ENCODE measurements around the gene PRICKLE2. TPM values are rescaled to one million over a fixed set of nuclear protein-coding genes. Genes with fewer than 3 reads are reported as not detected.

Gene PRICKLE2
- total RNA-seq, 2 experiments from 2014 or later = not detected

- ChIA-PET POLR2A (no interaction called here), CTCF (interaction anchor here (0.9 to 1.6 kb wide), 3 partner anchors 9 to 40 kb away, joined by 3 read pairs; no protein-coding TSS in a partner anchor)
- H3K27me3 Mint-ChIP-seq = peaks cover 21% of the 10 kb centered on the region
- DNase-seq = no peak
- peak; percentile 72 for ATAC-seq
- no peak overlapping the region for H3K27ac Mint-ChIP-seq
- intact Hi-C loops (cut with DNase I, micrococcal nuclease) = loop anchor here in 1 of 2 experiments (1.0 kb wide), 1 partner anchor 31 kb away; no protein-coding TSS in a partner anchor
- H3K9me3 Mint-ChIP-seq (ENCODE audit: low read depth) = no peaks in the 10 kb centered on the region
- no peaks in the 10 kb centered on the region for H3K36me3 Mint-ChIP-seq (ENCODE audit: low read depth)
- H3K4me3 Mint-ChIP-seq = no peak overlapping the region
- peaks cover 4% of the 10 kb centered on the region for H3K4me1 Mint-ChIP-seq
Observed at GRCh38 chr3:64080616-64081234, 144.5 kb downstream of the PRICKLE2 start.

- POLR2A ChIA-PET = no interaction called here
- no peaks in the 10 kb centered on the region for H3K9me3 Mint-ChIP-seq (ENCODE audit: low read depth)
- peaks cover 25% of the 10 kb centered on the region for H3K27me3 Mint-ChIP-seq
- ATAC-seq (no peak), DNase-seq (no peak)
- H3K27ac Mint-ChIP-seq = no peak overlapping the region
- CTCF ChIA-PET = interaction anchor here (1.3 to 1.6 kb wide), 2 partner anchors 10 to 41 kb away, joined by 3 read pairs; no protein-coding TSS in a partner anchor
- no peak overlapping the region for H3K4me3 Mint-ChIP-seq
- no peaks in the 10 kb centered on the region for H3K36me3 Mint-ChIP-seq (ENCODE audit: low read depth)
- peaks cover 4% of the 10 kb centered on the region for H3K4me1 Mint-ChIP-seq
- intact Hi-C loops (cut with DNase I, micrococcal nuclease) = no loop called here
Observed at GRCh38 chr3:64079369-64080150, 145.7 kb downstream of the PRICKLE2 start.

GRCh38 chr3:64078966-64079365 lies 146.3 kb downstream of the PRICKLE2 start:
- Mint-ChIP-seq H3K4me3 (no peak overlapping the region), H3K9me3 (ENCODE audit: low read depth) (no peaks in the 10 kb centered on the region), H3K4me1 (peaks cover 4% of the 10 kb centered on the region), H3K27me3 (peaks cover 28% of the 10 kb centered on the region), H3K36me3 (ENCODE audit: low read depth) (no peaks in the 10 kb centered on the region), H3K27ac (no peak overlapping the region)
- ChIA-PET CTCF (interaction anchor here (1.2 kb wide), 1 partner anchor 10 kb away, joined by 3 read pairs; no protein-coding TSS in a partner anchor), POLR2A (no interaction called here)
- no peak for DNase-seq
- intact Hi-C loops (cut with DNase I, micrococcal nuclease) = no loop called here
- ATAC-seq = no peak

- H3K27ac Mint-ChIP-seq = no peak overlapping the region
- no peaks in the 10 kb centered on the region for H3K36me3 Mint-ChIP-seq (ENCODE audit: low read depth)
- ChIA-PET CTCF (no interaction called here), POLR2A (no interaction called here)
- ATAC-seq (no peak), DNase-seq (no peak)
- peaks cover 43% of the 10 kb centered on the region for H3K27me3 Mint-ChIP-seq
- intact Hi-C loops (cut with DNase I, micrococcal nuclease) = no loop called here
- no peaks in the 10 kb centered on the region for H3K4me1 Mint-ChIP-seq
- H3K4me3 Mint-ChIP-seq = no peak overlapping the region
- no peaks in the 10 kb centered on the region for H3K9me3 Mint-ChIP-seq (ENCODE audit: low read depth)
Observed at GRCh38 chr3:64074895-64075679, 150.2 kb downstream of the PRICKLE2 start.

GRCh38 chr3:64074060-64074459 lies 151.2 kb downstream of the PRICKLE2 start:
- ATAC-seq = no peak
- POLR2A ChIA-PET = no interaction called here
- no peak overlapping the region for H3K27ac Mint-ChIP-seq
- H3K27me3 Mint-ChIP-seq = peaks cover 40% of the 10 kb centered on the region
- no peak overlapping the region for H3K4me3 Mint-ChIP-seq
- H3K4me1 Mint-ChIP-seq = no peaks in the 10 kb centered on the region
- CTCF ChIA-PET = no interaction called here
- intact Hi-C loops (cut with DNase I, micrococcal nuclease) = no loop called here
- no peaks in the 10 kb centered on the region for H3K36me3 Mint-ChIP-seq (ENCODE audit: low read depth)
- DNase-seq = no peak
- H3K9me3 Mint-ChIP-seq (ENCODE audit: low read depth) = no peaks in the 10 kb centered on the region

GRCh38 chr3:64073158-64073761 lies 152.0 kb downstream of the PRICKLE2 start:
- H3K4me1 Mint-ChIP-seq = no peaks in the 10 kb centered on the region
- CTCF ChIA-PET = interaction anchor here (0.6 kb wide), 1 partner anchor 324 kb away, joined by 3 read pairs; no protein-coding TSS in a partner anchor
- ATAC-seq = no peak

GRCh38 chr3:64072126-64072525 lies 153.1 kb downstream of the PRICKLE2 start:
- H3K27ac Mint-ChIP-seq = no peak overlapping the region
- no peaks in the 10 kb centered on the region for H3K9me3 Mint-ChIP-seq (ENCODE audit: low read depth)
- H3K36me3 Mint-ChIP-seq (ENCODE audit: low read depth) = no peaks in the 10 kb centered on the region
- intact Hi-C loops (cut with DNase I, micrococcal nuclease) = no loop called here
- peaks cover 34% of the 10 kb centered on the region for H3K27me3 Mint-ChIP-seq
- no peak overlapping the region for H3K4me3 Mint-ChIP-seq
- H3K4me1 Mint-ChIP-seq = no peaks in the 10 kb centered on the region
- ATAC-seq (no peak), DNase-seq (no peak)
- ChIA-PET POLR2A (no interaction called here), CTCF (no interaction called here)

More at GRCh38 chr3:64073158-64073761, 152.0 kb downstream of the PRICKLE2 start:
- H3K9me3 Mint-ChIP-seq (ENCODE audit: low read depth) = no peaks in the 10 kb centered on the region
- no peak overlapping the region for H3K27ac Mint-ChIP-seq
- peaks cover 38% of the 10 kb centered on the region for H3K27me3 Mint-ChIP-seq
- no peaks in the 10 kb centered on the region for H3K36me3 Mint-ChIP-seq (ENCODE audit: low read depth)
- no peak for DNase-seq
- intact Hi-C loops (cut with DNase I, micrococcal nuclease) = no loop called here
- H3K4me3 Mint-ChIP-seq = no peak overlapping the region
- POLR2A ChIA-PET = no interaction called here

GRCh38 chr3:64070704-64071103 lies 154.6 kb downstream of the PRICKLE2 start:
- H3K4me1 Mint-ChIP-seq = no peaks in the 10 kb centered on the region
- H3K27ac Mint-ChIP-seq = no peak overlapping the region
- POLR2A ChIA-PET = no interaction called here
- H3K27me3 Mint-ChIP-seq = peaks cover 33% of the 10 kb centered on the region
- no peak overlapping the region for H3K4me3 Mint-ChIP-seq
- intact Hi-C loops (cut with DNase I, micrococcal nuclease) = no loop called here
- H3K9me3 Mint-ChIP-seq (ENCODE audit: low read depth) = no peaks in the 10 kb centered on the region
- no peak for DNase-seq
- CTCF ChIA-PET = interaction anchor here (1.5 kb wide), 1 partner anchor 10 kb away, joined by 3 read pairs; no protein-coding TSS in a partner anchor
- H3K36me3 Mint-ChIP-seq (ENCODE audit: low read depth) = no peaks in the 10 kb centered on the region
- no peak for ATAC-seq

GRCh38 chr3:64067506-64068346 lies 157.5 kb downstream of the PRICKLE2 start:
- ChIA-PET CTCF (no interaction called here), POLR2A (no interaction called here)
- intact Hi-C loops (cut with DNase I, micrococcal nuclease) = no loop called here
- Mint-ChIP-seq H3K9me3 (ENCODE audit: low read depth) (no peaks in the 10 kb centered on the region), H3K36me3 (ENCODE audit: low read depth) (no peaks in the 10 kb centered on the region), H3K4me3 (no peak overlapping the region), H3K4me1 (no peaks in the 10 kb centered on the region), H3K27me3 (peaks cover 28% of the 10 kb centered on the region), H3K27ac (no peak overlapping the region)
- ATAC-seq (no peak), DNase-seq (no peak)

- ChIA-PET POLR2A (no interaction called here), CTCF (no interaction called here)
- Mint-ChIP-seq H3K36me3 (ENCODE audit: low read depth) (no peaks in the 10 kb centered on the region), H3K9me3 (ENCODE audit: low read depth) (no peaks in the 10 kb centered on the region), H3K4me3 (no peak overlapping the region), H3K4me1 (no peaks in the 10 kb centered on the region), H3K27me3 (peaks cover 19% of the 10 kb centered on the region), H3K27ac (no peak overlapping the region)
- intact Hi-C loops (cut with DNase I, micrococcal nuclease) = no loop called here
- ATAC-seq (no peak), DNase-seq (no peak)
Observed at GRCh38 chr3:64064804-64065203, 160.5 kb downstream of the PRICKLE2 start.

GRCh38 chr3:64063983-64064438 lies 161.3 kb downstream of the PRICKLE2 start:
- H3K27me3 Mint-ChIP-seq = peaks cover 24% of the 10 kb centered on the region
- no peaks in the 10 kb centered on the region for H3K9me3 Mint-ChIP-seq (ENCODE audit: low read depth)
- no peaks in the 10 kb centered on the region for H3K4me1 Mint-ChIP-seq
- H3K4me3 Mint-ChIP-seq = no peak overlapping the region
- DNase-seq = no peak
- ChIA-PET POLR2A (no interaction called here), CTCF (no interaction called here)
- H3K36me3 Mint-ChIP-seq (ENCODE audit: low read depth) = no peaks in the 10 kb centered on the region
- no peak for ATAC-seq
- intact Hi-C loops (cut with DNase I, micrococcal nuclease) = no loop called here
- H3K27ac Mint-ChIP-seq = no peak overlapping the region
